Brain microvascular endothelial cell (primary cell): ENCODE data around the gene SLFN12.
"Not testable (repeated sequence)": the region's sequence is repeated elsewhere in the genome, so short reads cannot be mapped to it uniquely, and the experiment has no call there.

Experiments used
- DNase-seq: peaks from one replicate; pipeline ENCODE4 v3.0.0-alpha.2; 2020
- H3K27ac ChIP-seq: fragments of 250-450 bp; sonication (Bioruptor Pico); 2 replicates; pipeline ENCODE4 v1.5.1; 2020; ENCODE audit warnings: mild to moderate bottlenecking, moderate library complexity
- H3K27me3 ChIP-seq: fragments of 250-450 bp; sonication (Bioruptor Pico); replicated peaks from 2 replicates; pipeline ENCODE4 v1.5.1; 2020; ENCODE audit warnings: mild to moderate bottlenecking
- H3K36me3 ChIP-seq: fragments of 250-450 bp; sonication (Bioruptor Pico); replicated peaks from 2 replicates; pipeline ENCODE4 v1.5.1; 2020; ENCODE audit warnings: mild to moderate bottlenecking
- H3K4me3 ChIP-seq: 2 replicates; pipeline ENCODE4 v1.5.1; 2011; ENCODE audit warnings: low read depth, mild to moderate bottlenecking, control low read depth, low read length, moderate library complexity
- in situ Hi-C: cut with HindIII; loops from 2 replicates; pipeline ENCODE4 v1.10.0; 2017; ENCODE audit warnings: low sequenced_read_pairs, low pct_ligation_motif_present
- TF ChIP-seq, protein P1 (sequence below): IDR thresholded peaks from 2 replicates; pipeline ENCODE4 v1.5.1; 2011; ENCODE audit warnings: low read depth, mild to moderate bottlenecking, moderate library complexity, low read length, control low read depth, inconsistent platforms; ENCODE audit errors: missing control alignments

The SLFN12 gene

DNA sequence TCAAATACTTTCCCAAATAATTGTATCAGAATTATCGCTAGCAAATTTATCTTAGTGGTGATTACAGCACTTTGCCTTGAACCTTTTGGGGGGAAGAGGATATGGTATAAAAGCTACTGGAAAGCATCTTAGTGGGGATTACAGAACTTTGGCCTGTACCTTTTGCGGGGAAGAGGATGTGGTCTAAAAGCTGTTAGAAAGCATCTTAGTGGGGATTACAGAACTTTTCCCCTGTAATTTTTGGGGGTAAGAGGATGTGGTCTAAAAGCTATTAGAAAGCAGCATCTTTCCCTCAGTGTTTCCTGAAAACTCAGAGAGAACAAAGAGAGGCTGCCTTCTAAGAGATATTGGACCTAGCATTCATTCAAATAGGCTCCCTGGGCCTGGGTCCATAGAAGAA is 4.1 kb downstream of the SLFN12 start:
- H3K4me3 ChIP-seq = no peak overlapping the region
- TF ChIP-seq, protein P1, sequence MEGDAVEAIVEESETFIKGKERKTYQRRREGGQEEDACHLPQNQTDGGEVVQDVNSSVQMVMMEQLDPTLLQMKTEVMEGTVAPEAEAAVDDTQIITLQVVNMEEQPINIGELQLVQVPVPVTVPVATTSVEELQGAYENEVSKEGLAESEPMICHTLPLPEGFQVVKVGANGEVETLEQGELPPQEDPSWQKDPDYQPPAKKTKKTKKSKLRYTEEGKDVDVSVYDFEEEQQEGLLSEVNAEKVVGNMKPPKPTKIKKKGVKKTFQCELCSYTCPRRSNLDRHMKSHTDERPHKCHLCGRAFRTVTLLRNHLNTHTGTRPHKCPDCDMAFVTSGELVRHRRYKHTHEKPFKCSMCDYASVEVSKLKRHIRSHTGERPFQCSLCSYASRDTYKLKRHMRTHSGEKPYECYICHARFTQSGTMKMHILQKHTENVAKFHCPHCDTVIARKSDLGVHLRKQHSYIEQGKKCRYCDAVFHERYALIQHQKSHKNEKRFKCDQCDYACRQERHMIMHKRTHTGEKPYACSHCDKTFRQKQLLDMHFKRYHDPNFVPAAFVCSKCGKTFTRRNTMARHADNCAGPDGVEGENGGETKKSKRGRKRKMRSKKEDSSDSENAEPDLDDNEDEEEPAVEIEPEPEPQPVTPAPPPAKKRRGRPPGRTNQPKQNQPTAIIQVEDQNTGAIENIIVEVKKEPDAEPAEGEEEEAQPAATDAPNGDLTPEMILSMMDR = no peak
- H3K27ac ChIP-seq = no peak overlapping the region
- peaks cover 2% of the 10 kb centered on the region for H3K36me3 ChIP-seq
- DNase-seq = no peak
- in situ Hi-C loops = no loop called here
- H3K27me3 ChIP-seq = no peaks in the 10 kb centered on the region

GRCh38 chr17:35423761-35424160 is 8.5 kb downstream of the SLFN12 start:
- Histone ChIP-seq H3K27me3 (no peaks in the 10 kb centered on the region), H3K4me3 (no peak overlapping the region), H3K36me3 (peaks cover 18% of the 10 kb centered on the region), H3K27ac (no peak overlapping the region)
- in situ Hi-C loops = no loop called here
- TF ChIP-seq, protein P1 = no peak
- DNase-seq = peak; percentile 36

GRCh38 chr17:35421069-35421468 is 11.2 kb downstream of the SLFN12 start:
- H3K27ac ChIP-seq, in situ Hi-C loops, H3K27me3 ChIP-seq, DNase-seq, H3K4me3 ChIP-seq: not testable (repeated sequence)
- H3K36me3 ChIP-seq = peaks cover 21% of the 10 kb centered on the region

DNA sequence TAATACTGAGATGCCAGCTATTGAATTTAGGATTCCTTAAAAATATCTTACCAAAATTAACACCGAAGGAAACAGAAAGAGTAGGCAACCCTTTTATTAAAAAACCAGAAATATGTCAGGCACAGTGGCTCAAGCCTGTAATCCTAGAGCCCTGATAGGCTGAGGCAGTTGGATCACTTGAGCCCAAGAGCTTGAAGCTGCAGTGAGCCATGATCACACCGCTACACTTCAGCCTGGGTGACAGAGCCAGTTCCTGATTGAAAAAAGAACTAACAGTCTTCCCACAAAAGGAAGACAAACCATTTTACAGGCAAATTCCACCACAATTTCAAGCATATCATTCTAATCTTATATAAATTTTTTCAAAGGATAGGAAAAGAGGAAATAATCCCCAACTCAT is 15.6 kb downstream of the SLFN12 start:
- DNase-seq = no peak
- Histone ChIP-seq H3K27ac (no peak overlapping the region), H3K4me3 (no peak overlapping the region), H3K27me3 (no peaks in the 10 kb centered on the region), H3K36me3 (peaks cover 11% of the 10 kb centered on the region)
- TF ChIP-seq, protein P1 = no peak
- in situ Hi-C loops = no loop called here

DNA sequence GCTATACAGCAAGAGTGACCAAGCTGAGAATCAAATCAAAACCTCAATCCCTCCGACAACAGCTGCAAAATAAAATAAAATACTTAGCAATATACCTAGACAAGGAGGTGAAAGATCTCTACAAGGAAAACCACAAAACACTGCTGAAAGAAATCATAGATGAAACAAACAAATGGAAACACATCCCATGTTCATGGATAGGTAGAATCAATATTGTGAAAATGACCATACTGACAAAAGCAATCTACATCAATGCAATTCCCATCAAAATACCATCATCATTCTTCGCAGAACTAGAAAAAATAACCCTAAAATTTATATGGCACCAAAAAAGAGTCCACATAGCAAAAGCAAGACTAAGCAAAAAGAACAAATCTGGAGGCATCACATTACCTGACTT is 17.6 kb downstream of the SLFN12 start:
- in situ Hi-C loops, H3K4me3 ChIP-seq, H3K27ac ChIP-seq, H3K27me3 ChIP-seq, DNase-seq: not testable (repeated sequence)
- H3K36me3 ChIP-seq = peaks cover 23% of the 10 kb centered on the region

GRCh38 chr17:35414247-35414646 is 18.1 kb downstream of the SLFN12 start:
- Histone ChIP-seq H3K36me3 (peaks cover 23% of the 10 kb centered on the region), H3K27ac (no peak overlapping the region), H3K27me3 (no peaks in the 10 kb centered on the region), H3K4me3 (no peak overlapping the region)
- in situ Hi-C loops = no loop called here
- no peak for DNase-seq
- TF ChIP-seq, protein P1 = no peak

GRCh38 chr17:35407531-35407930 is 24.8 kb downstream of the SLFN12 start:
- peaks cover 26% of the 10 kb centered on the region for H3K36me3 ChIP-seq
- TF ChIP-seq, protein P1 = no peak
- H3K27me3 ChIP-seq = no peaks in the 10 kb centered on the region
- in situ Hi-C loops = no loop called here
- no peak for DNase-seq
- H3K27ac ChIP-seq = no peak overlapping the region
- H3K4me3 ChIP-seq = no peak overlapping the region
